Left hindlimb (tissue), 1 donor: ENCODE data around the gene LRRK1.

Experiments
- DNase-seq: peaks from one replicate; pipeline ENCODE4 v3.0.0-alpha.2; 2018

The LRRK1 gene

GRCh38 chr15:101048176-101048575, 129.0 kb downstream of the LRRK1 start:
- peak; percentile 29 for DNase-seq

DNA sequence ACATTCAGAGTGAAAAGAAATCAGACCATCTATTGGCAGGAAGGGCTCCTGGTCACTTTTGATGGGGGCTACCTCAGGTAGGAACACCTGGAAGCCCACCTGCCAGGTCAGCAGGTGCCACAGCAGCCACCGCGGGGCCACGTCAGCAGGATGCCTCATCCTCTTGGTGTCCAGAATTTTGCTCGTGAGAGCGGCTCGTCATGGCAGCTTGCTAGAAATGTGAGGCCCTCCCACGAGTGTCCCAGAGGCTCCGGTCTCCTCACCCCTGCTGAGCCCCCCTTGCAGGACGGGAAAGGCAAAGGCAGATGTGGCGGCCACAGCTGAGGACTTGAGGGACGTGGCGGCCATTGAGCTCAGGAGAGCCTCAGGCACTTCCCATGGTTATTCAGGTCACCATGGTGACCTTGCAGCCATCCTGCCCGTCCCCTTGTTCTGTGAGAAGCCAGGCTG, 129.4 kb downstream of the LRRK1 start:
- DNase-seq: peak; percentile 20

DNA sequence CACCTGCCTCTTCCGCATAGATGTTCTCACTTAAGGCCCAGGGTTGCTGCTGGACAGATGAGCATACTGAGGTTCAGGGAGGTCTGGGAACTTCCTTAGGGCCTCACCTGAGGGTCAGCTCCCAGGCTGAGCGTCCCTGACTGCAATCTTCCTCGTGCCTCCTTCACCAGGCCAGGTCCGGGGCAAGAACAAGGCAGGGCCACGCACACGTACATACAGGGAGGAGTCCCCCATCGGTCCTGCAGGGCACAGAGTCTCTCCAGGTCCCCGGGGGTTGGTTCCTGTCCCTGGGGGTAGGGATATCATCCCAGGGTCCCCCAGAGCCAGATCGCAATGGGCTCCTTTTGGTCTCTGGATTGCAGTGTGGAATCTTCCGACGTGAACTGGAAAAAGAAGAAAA, 130.1 kb downstream of the LRRK1 start:
- no peak for DNase-seq

DNA sequence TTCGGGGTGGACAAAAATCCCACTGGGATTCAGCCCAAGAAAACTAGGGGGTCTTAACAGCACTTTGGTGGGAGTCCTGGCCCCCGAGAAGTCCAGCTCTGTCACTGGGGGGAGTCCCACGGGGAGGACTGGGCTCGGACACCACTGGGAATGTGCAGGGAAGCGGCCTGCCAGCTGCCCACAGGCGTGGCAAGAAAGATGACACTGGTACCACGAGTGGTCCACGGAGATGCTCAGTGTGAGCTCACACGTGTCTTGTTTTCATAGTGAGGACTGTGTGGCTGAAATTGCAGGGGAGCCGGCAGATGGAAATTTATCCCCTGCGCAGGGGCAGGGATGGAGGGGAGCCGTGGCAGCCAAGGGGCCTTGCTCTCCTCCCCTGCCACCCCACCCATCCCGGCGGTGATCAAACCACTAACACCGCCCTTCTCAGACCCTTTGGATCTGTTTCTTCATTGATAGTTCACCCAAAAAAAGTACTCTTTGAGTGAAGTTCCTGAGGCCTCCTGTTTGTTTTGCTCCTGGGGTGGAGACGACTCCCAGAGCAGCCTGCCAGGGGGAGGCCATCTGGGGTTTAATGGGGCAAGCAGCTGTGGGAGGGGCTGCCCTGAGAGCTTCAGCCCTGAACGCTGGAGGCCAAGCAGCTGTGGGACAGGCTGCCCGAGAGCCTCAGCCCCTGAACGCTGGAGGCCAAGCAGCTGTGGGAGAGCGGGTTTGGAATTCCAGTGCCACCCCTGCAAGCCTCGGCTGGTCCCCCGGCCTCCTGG, 130.9 kb downstream of the LRRK1 start:
- DNase-seq: peak; percentile 29

GRCh38 chr15:101050623-101051290, 131.6 kb downstream of the LRRK1 start:
- peak; percentile 2 for DNase-seq

DNA sequence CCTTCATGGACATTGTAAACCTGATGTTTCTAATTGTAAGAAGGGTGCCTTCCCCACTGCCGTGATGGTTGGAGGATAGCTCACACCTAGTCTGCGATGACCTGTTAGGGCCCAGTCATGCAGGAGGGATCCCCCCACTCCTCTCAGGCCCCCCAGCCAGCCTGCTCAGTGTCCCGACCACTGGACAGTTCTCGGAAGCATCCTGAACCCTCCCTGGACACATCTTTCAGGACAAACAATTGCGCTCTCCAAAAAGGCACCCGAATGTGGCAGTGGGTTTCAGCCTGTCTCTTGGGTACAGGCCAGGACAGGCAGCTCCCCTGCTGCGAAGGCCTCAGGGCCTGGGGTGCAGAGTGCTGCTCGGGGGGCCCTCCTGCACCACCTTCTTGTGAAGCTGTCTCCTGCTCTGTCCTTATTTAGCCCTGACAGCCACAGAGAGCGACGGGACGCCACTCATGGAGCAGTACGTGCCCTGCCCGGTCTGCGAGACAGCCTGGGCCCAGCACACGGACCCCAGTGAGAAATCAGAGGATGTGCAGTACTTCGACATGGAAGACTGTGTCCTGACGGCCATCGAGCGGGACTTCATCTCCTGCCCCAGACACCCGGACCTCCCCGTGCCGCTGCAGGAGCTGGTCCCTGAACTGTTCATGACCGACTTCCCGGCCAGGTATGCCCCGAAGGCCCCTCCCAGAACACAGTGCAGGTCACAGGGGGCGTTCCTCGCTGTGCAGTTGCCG, 132.3 kb downstream of the LRRK1 start:
- DNase-seq: peak; percentile 26

DNA sequence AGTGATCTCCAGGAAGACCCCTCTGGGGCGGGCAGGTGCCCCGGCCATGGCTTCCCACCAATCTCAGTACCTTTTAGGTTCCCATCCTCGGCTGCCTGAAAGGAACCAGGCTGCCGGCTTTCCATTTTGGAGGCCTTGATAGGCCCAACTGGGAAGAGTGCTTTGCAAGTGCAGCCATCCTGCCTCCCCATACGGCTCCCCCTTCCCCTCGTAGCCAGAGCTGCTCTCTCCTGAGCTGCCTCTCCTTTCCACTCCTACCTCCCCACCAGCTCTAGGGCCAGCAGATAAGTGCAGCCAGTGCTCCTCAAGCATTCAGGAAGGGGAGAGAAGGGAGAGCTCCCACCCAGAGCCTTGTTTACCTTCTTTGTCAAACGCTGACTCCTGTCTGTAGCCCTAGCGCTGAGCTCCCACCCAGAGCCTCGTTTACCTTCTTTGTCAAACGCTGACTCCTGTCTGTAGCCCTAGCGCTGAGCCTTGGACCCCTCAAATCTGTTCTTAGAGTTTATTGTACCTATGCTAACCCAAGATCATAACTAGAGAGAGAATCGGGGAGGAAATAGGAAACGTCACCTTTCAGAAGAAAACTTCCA, 133.0 kb downstream of the LRRK1 start:
- DNase-seq: no peak

DNA sequence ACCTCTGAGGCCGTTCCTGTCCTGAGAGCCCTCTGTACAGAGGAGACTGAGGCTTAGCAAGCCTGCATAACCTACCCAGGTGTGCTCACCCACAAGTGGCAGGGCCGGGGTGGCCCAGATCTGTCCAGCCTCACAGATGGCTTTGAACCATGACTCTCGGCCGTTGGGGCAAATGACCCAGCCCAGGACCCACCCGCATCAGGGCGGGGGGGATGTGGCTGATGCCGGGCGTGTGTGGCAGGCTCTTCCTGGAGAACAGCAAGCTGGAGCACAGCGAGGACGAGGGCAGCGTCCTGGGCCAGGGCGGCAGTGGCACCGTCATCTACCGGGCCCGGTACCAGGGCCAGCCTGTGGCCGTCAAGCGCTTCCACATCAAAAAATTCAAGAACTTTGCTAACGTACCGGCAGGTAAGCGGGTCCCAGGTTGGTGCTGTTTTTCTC, 133.5 kb downstream of the LRRK1 start:
- no peak for DNase-seq

- DNase-seq: no peak
Measured at GRCh38 chr15:101053261-101053660, 134.1 kb downstream of the LRRK1 start.

- DNase-seq: no peak
Measured at GRCh38 chr15:101054116-101054515, 135.0 kb downstream of the LRRK1 start.

DNA sequence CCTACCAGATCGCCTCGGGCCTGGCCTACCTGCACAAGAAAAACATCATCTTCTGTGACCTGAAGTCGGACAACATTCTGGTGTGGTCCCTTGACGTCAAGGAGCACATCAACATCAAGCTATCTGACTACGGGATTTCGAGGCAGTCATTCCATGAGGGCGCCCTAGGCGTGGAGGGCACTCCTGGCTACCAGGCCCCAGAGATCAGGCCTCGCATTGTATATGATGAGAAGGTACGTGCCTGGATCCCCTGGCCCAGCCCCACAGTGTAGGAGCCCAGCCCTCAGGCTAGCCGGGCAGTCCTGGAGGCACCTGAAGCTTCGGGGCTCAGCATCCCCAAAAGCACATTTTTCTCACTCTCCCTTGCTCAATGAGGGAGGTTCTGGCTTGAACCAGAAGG, 135.8 kb downstream of the LRRK1 start:
- no peak for DNase-seq

GRCh38 chr15:101055411-101055810, 136.3 kb downstream of the LRRK1 start:
- no peak for DNase-seq

DNA sequence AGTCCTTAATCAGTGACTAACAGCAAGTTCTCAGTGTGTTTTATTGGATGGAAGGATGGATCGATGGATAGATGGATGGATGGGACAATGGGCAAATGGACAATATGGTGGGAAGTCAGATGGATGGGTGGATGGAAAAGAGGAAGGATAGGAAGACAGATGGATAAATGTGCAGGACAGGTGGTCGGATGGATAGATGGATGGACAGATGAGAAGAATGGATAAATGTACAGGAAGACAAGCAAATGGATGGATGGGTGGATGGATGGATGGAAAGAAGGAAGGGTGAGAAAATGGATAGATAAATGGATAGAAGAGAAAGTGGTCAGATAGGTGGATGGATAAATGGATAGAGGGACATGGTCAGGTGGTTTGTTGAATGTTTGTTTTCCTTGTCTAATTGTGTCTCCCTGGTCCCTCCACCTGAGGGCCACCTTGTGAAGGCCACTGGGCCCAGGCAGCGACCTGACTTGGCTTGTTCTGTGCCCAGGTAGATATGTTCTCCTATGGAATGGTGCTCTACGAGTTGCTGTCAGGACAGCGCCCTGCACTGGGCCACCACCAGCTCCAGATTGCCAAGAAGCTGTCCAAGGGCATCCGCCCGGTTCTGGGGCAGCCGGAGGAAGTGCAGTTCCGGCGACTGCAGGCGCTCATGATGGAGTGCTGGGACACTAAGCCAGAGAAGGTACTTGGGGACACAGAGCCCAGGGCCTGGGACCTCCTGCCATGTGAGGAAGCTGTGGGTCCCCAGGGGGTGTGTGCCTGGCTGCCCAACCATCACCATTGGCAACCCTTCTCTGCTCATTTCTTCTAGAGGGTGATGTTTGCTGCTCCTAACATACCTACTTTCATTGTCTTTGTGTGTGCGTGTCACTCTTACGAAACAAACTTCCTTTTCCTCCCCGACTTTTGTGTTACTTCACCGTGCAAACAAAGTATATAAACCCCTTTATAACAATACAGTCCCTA, 137.5 kb downstream of the LRRK1 start:
- no peak for DNase-seq

DNA sequence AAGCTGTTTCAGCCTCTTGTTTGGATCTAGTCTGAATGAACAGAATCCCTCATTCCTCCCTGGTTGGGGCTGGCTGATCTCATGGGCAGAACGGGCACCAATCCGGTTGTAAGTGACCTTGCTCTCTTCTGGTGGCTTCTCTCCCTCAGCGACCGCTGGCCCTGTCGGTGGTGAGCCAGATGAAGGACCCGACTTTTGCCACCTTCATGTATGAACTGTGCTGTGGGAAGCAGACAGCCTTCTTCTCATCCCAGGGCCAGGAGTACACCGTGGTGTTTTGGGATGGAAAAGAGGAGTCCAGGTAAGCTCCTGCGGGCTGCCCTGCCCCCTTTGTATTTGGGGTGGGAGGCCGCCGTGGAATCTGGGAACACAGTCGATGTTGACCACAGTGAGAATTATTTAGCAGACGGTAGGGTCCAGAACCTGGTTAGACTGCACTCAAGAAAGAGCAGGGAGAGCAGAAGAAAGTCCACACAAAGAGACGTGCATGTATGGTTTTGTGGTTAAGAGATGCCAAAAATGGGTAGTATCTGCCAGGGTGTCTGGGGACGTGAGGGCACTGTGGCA, 138.8 kb downstream of the LRRK1 start:
- no peak for DNase-seq

GRCh38 chr15:101058735-101059134, 139.6 kb downstream of the LRRK1 start:
- no peak for DNase-seq

GRCh38 chr15:101059381-101060341, 140.5 kb downstream of the LRRK1 start:
- no peak for DNase-seq

DNA sequence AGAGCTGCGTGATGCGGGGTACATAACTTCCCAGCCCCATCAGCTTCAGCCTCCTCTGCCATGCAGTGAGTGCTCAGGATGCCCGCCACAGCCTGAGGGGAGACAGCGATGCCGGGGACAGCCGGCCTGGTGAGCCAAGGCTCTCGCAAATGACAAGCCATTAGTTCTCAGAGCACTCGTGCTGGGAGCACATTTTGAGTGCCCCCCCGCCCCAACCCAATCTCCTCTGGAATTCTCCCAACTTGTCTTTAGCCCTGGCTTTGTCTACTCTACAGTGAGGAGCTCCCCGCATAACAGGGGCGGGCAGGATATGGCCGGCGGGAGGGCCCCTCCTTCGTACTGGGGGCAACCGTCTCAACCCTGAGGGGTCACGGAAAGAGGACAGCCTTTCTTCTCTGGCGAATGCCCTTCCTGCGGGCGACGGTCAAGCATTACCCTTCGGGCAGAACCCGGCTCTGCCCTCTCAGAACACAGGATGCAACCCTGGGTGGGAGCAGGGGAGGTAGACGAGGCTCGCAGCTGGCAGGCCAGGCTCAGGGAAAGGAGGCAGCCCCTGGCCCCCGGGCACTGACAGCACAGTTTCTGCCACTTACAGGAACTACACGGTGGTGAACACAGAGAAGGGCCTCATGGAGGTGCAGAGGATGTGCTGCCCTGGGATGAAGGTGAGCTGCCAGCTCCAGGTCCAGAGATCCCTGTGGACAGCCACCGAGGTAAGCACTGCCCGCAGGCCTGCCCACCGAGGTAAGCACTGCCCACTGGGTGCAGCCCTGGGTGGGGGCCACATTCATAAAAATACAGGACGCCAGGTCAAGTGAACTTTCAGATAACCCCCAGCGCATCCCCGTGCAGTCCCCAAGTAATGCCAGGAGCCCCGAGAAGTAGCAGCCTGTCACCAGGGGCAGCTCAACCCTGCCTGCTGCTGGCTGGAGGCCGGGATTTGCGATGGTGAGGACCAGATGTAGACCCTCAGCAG, 141.7 kb downstream of the LRRK1 start:
- DNase-seq: no peak

- no peak for DNase-seq
Measured at GRCh38 chr15:101062063-101062462, 142.9 kb downstream of the LRRK1 start.
